HG03196 (cell line): ENCODE results near the gene CHRND.

Source experiments
- ATAC-seq: cut with Tn5 transposase; IDR thresholded peaks from one replicate; pipeline ENCODE4 v1.9.1; 2021; ENCODE audit not compliant: unreplicated experiment

The CHRND gene

DNA sequence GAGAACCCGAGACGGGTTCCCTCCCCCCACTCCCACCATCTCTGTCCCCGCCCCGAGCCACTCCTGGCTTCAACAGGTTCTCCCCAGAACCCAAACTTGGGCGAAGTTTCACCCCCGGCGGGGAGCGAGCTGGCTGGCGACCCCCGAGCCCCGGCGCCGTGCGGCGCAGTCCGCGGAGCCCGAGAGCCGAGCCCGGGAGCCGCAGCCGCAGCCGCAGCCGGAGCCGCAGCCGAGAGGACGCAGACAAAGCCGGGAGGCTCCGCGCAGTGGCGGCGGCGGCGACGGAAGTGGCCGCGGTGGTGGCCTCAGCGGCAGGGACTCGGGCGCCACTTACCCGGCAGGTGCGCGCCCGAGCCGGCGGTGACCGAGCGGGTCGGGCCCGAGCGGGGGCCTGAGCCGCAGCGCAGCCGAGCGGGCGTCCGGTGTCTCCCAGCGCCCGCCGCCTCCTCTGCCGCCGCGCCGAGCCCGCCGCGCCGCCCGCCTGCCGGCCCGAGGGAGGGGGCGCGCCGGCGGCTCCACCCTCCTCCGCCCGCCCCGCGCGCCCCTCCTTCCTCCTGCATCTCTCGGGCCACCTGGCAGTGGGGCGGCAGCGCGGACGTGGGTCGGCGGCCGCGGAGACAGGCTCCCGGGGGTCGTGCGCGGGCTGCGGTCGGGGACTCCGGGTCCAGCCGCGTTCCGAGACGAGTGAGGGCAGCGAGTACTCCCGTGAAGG is 38.4 kb upstream of the CHRND start, which contains the start of gene ECEL1:
TSS of gene ECEL1 (minus strand) at position 450 of the 712 bp plus-strand sequence. CDS start 1,181 bp downstream, outside the sequence.
- no peak for ATAC-seq

DNA sequence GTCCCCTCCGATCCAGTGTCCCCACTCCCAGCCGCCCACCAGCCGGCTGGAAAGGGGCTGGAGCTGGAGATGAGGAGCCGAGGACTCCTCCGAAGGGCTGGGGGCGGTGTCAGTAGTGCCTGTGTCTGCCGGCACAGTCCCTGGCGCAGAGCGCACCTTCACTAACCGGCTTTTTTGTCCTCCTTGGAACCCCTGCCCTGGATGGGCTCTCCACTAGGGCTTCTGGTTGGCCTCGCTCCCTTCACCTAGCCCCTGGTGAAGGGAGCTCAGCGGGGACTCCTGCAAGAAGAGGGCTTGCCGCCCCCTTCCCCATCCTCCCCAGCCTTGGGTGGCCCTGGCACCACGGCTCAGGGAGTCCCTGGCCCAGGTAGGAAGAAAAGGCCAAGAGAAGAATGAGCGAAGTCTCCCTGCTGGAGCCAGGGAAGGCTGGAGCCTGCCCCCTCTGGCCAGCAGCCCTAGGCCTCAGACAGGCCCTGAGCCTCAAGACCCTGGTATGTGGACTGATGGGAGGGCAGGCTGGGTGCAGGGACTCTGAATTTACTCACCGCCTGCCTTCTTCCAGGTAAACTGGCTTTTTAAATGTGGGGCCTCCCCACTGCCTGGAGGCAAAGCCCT is 37.8 kb upstream of the CHRND start:
- ATAC-seq, result no peak

DNA sequence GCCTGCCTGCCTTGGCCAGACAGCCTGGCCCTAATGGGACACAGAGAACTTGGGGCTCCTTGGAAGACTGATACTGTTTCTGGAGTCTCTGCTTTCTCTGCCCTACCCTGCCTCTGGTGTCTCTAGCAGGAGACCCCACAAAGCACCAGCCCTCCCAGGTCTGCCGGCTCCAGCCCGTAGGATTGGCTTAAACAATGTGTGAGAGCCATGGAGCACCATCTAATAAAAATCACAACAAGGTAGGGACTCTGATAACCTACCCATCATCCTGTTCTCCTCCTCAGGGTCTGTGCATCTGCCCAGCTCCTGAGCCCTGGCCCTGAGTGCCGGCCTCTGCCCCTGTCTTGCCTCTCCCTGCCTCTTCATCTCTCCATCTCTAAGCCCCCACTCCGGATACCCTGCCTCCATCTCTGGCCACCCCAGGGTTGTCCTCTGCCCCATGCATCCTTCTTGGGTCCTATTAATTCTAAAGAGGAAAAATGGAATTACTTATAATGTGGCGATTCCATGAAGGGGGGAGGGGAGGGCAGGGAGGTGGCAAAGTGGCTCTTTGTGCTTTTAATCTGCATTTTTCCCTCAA is 37.1 kb upstream of the CHRND start:
- no peak for ATAC-seq

DNA sequence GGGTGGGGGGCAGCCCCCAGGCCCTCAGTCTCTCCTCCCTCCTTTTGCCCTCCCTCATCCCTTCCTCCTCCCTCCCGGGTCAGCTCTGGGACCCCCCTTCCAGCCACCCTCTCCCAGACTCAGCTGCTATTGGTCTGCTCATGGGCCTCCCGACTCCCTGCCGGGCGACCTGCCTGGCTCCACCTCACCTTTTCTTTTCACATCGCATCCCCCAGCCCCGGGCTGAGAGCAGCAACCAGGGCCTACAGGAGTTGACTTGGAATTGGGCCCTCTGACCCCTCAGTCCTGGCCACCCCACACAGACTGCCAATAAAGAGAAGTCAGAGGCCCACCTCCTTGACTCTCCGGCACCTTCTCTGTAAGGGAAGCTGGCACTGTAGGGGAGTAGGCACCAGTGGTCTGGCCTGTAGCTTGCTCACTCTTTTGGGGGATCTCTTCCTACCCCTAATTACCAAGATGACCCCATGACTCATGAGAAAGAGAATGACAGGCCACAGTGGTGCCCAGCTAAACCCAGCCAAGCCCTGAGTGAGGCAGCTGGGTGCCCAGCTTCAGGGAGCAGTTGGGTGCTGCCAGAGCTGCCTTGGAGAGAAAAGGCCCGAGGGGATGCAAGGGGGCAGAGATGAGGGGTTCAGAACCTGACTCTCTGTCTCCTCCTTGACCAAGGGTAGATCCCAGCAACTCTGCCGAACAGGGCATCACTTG is 36.3 kb upstream of the CHRND start:
- no peak for ATAC-seq

DNA sequence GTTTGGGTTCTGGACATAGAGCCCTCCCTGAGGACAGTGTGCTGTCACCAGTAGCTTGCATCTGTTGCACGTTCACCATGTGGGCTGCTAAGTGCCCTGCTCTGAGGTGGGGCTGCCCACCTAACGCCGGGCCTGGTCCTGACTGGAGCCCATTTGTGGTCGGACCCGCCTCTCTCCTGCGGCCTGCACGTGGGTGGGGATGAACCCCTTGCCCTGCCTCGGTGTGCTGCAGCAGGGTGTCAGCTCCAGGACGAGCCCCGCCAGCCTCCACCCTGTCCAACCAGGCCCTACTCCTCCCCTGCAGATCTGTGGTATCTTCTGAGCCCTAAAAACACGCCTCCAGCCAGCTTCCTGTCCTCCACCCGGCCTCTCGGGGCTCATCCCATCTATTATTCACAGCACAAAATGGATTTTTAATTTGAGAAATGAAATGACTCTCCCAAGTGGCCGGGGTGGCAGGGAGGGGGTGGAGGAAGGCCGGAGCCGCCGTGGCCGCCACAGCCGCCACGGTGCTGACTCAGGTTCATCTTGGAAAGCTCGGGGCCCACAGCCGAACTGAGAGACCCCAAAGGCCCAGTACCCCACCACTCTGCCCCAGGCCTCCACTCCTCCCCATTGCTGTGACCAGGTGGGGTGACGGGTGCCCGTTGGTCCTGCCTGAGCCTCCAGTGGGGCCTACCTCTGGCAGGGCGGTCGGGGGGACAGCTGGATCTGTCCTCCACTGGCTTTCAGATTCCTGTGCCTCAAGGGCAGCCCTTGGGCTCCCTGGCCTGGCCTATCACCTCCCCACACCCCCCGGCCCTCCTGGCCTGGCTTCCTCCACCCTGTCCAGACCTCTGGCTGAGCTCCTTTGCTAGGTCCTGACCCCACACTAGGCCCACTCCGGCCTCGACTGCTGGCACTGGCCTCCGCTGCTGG is 35.5 kb upstream of the CHRND start:
- no peak for ATAC-seq

DNA sequence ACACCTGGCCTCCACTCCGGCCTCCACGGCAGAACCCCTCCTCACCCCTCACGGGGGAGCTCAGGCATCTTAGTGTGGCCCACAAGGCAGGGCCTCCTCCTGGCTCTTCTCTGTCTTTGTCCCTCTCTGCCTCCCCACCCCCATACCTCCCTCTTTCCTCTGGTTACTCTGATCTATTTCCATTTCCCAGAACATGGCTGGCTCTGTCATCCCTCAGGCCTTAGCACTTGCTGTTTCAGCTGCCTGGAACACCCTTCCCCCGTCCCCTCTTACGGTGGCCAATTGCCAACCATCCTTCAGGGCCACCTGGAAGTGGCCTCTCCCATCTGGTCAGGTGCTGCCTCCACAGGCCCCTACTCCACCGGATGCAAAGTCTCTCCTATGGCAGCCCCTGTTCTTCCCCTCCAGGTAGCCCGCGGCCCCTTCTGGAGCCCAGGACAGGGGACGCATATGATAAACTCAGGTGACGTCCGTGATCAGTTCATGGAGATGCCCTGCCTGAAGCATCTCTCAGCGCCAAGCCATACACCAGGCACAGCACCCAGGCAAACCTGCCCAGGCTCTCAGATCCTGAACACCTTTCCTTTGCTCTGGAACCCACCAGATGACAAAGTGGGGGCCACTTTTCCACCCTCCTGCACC is 34.7 kb upstream of the CHRND start:
- no peak for ATAC-seq

DNA sequence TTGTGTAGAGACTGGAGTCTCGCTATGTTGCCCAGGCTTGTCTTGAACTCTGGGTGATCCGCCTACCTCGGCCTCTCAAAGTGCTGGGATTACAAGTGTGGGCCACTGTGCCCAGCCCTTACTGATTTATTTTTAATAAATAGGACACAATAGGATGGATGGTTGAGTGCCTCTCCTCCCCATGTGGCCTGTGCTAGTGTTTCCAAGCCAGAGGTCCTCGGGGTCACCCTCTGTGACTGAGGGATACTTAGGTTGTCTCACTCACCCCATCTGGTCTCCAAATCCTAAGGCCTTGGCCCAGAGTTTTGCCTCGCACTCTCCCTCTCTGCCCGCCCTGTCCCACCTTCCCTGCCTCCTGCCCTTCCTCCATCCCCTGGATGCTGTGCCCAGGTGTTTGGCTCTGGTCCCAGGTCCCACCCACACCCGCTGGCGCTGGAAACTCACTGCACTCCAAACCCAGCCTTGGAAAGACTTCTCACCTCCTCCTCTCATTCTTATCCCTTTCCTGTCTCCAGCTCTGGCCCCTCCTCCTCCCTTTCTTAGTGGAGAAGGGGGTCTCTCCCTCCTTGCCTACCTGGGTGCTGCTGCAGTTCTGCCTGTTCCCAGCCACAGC is 33.6 kb upstream of the CHRND start:
- ATAC-seq, result no peak

DNA sequence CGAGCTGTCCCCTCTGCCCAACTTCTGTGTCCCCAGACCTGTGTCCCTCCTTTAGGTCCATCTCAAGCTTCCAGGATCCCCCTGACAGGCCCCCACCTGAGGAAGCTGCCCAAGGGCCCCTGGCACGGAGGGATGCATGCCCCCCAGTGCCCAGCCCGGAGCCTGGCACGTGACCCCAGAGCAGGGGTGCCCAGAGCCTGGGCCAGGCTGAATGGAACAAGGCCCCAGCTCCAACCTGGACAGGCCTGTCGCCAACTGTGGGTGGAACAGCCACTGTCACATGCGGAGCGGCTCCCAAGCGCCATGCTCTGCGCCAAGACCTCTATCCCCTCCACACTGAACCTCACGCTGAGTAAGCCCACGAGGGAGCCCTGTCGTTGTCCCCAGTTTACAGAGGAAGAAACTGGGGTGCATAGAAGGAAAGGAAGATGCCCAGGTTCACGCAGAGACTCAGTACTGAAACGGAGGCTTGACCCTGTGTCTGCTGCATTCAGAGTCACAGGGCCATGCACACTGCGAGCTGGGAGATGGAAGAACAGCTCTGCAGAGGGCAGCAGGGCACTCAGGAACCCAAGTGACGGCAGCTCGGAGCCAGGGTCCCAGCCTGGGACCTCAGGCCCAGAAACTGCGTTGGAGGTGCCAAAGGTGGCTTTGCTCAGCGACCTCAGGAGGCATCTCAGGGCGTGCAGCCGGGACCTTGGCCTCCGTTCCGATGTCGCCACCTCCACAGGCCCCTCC is 32.8 kb upstream of the CHRND start:
- ATAC-seq, result no peak

DNA sequence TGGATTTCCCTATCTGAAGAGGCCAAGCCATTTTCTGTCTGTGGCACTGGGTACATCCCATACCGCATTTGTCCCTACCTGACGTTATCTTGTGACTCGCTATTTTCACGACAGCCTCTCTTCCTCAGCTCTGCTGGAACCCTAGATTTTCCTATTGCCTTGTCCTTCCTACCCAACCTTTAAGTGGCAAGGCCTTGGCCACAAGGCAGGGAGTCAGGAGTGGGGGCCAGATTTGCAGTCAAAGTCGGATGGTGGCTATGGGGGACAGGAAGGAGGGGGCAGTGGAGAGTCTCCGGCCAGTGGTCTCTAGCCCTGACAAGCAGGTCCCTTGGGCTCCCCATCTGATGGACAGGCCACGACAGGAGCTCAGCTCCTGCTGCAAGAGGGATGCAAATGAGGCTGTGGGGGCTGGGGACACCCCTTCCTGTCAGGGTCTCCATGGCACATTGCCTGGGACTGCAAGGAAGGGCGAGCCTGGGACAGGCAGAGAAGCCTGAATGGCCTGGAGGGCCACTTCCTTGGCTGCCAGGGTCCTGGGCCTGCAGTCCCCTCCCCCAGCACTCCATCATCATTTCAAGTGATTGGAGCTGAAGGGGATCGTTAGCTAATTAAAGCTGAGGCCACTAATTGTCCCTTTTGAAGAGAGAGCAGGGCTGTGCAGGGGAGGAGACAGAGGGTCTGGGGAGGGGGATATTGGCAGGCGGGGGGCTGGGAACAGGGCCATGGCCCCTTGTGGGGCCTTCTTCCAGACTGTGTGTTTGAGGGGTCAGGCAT is 32.1 kb upstream of the CHRND start:
- no peak for ATAC-seq

DNA sequence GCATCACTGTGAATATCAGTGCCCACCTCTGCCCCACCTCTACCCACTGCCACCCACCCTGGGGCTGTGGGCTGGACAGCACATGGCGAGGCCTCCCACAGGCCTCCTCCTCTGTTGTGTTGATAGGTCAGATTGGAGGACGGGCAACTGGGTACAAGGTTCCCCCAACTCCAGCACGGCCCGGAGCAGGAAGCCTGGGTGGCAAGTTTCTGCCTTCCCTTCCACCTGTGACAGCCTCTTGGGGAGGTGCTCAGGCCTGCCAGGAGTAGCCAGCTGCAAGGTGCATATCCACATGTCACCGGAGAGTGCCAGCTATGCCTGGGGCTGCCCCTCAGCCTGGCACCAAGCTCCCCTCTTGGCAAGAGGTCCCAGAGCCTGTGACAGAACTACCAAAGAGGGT is 31.4 kb upstream of the CHRND start:
- ATAC-seq, result no peak

DNA sequence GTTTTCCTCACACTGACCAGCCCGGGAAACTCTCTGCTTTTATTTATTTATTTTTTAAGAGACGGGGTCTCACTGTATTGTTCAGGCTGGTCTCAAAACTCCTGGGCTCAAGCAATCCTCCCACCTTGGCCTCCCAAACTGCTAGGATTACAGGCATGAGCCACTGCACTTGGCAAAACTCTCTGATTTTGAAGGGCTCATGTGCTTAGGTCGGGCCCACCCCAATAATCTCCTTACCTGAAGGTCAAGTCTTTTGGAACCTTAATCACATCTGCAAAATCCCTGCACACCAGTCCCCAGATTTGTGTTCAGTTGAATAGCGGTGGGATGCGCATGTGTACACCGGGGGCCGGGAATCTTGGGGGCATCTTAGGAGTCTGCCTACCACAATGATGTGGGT is 30.7 kb upstream of the CHRND start:
- ATAC-seq, result no peak

DNA sequence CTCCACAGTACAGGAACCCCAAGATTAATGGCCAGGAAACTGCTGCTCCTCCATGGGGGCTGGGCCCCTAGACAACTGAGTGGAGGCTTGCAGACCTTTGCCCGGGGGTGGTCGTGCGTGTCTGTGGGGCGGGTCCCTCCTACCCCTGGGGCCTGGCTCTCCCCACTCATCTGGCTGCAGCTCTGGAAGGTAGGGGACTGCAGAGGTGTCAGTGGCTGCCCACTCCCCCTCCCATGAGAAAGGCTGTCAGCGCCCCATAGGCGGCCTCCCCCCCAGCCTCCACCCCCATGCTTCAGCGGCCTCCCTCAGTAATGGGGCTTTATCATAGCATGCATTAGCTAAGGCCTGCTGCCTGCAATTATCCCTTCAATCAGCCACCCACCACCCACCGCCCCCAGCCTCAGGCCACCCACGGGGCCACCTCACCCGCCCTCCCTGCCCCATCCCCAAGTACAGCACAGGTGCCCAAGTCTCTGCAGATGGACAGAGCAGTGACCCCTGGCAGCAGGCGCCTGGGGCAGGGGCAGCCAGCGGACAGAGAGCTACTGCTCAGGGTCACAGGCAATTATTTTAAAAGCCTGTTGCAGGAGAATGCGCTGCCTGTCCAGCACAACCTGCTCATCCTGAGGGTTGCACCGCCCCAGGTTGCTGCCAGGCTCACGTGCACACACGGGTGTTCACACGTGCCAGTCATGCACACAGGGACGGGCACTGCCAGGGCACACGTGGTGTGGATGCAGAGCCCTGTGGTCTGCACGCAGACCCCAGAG is 29.3 kb upstream of the CHRND start:
- ATAC-seq, result no peak

DNA sequence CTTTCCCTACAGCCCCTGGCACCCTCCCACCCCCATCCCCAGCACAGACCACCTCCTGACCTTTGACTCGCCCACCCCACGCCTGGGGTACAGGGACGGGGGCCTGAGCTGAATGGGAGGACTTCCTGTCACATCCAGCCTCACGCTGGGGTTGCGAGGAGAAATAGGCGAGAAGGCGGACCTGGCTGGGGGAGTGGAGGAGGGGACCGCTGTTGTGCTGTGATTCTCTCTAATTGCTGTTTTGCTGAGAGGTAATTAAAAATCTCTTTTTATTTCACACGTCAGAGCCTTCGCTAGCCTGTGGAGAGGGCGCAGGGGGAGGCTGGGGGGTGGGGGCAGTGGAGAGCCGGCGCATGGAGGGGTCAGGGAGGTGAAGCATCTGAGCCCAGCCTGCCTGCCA is 28.6 kb upstream of the CHRND start:
- ATAC-seq, result no peak

DNA sequence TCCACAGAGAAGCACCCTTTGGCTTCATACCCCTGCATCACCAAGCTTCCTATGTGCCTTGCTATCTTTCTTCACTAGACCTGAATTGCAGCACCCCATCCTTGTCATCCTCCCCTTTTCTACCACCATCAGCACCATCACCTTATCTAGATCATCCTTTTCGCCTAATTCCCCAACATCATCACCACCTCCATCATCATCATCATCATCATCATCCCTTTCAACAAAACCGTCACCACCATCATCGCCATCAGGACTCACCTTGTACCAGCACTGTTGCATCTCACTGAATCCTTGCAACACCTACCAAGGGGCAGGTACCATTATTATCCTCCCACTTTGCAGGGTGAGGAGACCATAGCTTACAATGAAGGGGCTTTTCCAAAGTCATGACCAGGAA is 27.5 kb upstream of the CHRND start:
- no peak for ATAC-seq

DNA sequence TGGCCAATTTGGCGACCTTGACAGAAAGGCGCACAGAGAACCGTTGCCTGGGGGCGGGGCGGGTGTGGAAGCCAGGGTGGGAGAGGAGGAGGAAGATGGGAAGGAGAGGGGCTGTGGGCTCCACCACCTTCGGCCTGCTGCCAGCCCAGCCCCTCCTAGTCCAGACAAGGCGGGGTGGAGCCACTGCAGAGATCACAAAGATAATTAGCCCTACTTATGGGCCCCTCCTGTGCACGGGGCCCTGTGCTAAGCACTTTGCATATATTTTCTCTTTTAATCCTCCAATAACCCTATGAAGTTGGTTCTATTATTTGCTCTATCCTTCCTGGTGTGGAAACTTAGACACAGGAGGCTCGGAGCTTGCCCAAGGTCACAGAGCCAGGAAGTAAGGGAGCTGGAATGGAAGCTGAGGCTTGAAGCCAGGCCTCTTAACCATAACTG is 24.6 kb upstream of the CHRND start:
- ATAC-seq, result no peak

DNA sequence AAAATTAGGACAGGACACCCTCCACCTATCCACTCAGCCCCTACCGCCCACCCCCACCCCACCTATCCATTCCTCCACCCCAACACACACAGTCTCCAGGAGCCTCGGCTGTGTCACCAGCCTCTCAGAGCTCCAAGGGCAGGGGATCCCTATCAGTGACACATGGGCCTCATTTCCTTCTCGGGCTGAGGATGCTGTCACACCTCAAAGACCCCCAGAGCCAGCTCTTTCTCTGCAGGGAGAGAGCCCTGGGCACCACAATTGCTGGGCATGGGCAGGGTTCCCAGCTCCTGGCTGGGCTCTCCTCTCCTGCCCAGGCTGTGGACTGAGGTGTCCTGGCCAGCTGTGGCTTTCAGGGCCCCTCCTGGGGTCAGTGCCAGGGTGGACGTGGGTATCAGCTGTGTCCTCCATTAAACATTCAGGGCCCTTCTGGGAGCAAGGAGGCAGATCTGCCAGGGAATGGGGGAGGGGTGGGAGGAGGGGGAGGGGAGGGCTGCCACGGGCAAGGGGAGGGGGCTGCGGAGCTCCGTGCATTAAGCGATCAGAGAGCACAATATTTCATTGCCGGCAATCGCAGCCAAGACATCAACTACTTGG is 24.1 kb upstream of the CHRND start:
- ATAC-seq, result no peak

DNA sequence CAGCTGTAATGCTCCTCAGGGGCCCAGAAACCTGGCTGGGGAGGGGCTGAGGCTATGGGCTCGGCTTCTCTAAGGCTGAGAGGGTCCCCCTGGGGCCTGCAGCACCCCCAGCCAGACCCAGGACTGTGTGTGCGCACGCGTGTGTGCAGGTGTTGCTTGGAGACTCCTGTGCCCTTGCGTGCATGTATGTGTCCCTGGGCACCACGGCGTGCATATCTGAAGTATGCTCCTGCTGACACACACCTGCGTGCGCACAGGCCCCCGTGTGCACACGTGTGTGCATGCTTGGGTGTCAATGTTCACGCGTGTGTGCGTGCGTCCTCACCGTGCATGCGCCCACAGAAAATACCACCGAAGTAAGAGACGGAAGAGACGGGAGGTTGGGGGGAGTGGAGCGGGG is 23.4 kb upstream of the CHRND start:
- ATAC-seq, result no peak
